GM18505 (cell line): Measurements from ENCODE around the gene TCN2.
"Not testable (repeated sequence)": the region's sequence is repeated elsewhere in the genome, so short reads cannot be mapped to it uniquely, and the experiment has no call there.

Experiments used
- ATAC-seq: cut with Tn5 transposase; IDR thresholded peaks from one replicate; pipeline ENCODE4 v1.9.1; 2021; ENCODE audit not compliant: unreplicated experiment
- POLR2A ChIP-seq: IDR thresholded peaks from 4 replicates; pipeline ENCODE4 v1.6.1; 2011; ENCODE audit warnings: borderline replicate concordance; ENCODE audit not compliant: insufficient read depth, insufficient read length; ENCODE audit errors: extremely low read depth

Gene TCN2

GRCh38 chr22:30591191-30591587, 15.8 kb upstream of the TCN2 start:
- no peak for ATAC-seq
- no peak for TF ChIP-seq POLR2A

GRCh38 chr22:30591588-30592359, 15.2 kb upstream of the TCN2 start, which contains the start of gene PES1:
PES1 (minus strand) TSS chr22:30591910; CDS start chr22:30591833, 77 bp downstream.
- peak; percentile 74 for TF ChIP-seq POLR2A
- peak; percentile 92 for ATAC-seq

- not testable (repeated sequence) for ATAC-seq
Observed at GRCh38 chr22:30592360-30592713, 14.6 kb upstream of the TCN2 start.

- TF ChIP-seq POLR2A: no peak
- ATAC-seq: no peak
Observed at GRCh38 chr22:30596199-30596598, 10.8 kb upstream of the TCN2 start.

GRCh38 chr22:30596886-30597285, 10.1 kb upstream of the TCN2 start:
- TF ChIP-seq POLR2A: no peak
- no peak for ATAC-seq

GRCh38 chr22:30598986-30599385, 8.0 kb upstream of the TCN2 start:
- ATAC-seq: no peak
- no peak for TF ChIP-seq POLR2A

- ATAC-seq: no peak
- no peak for TF ChIP-seq POLR2A
Observed at GRCh38 chr22:30600921-30601320, 6.1 kb upstream of the TCN2 start.

- ATAC-seq: no peak
Observed at GRCh38 chr22:30601464-30601863, 5.5 kb upstream of the TCN2 start.

GRCh38 chr22:30602049-30602448, 4.9 kb upstream of the TCN2 start:
- TF ChIP-seq POLR2A: no peak
- ATAC-seq: no peak

More at GRCh38 chr22:30601464-30601863, 5.5 kb upstream of the TCN2 start:
- TF ChIP-seq POLR2A: no peak

- no peak for TF ChIP-seq POLR2A
Observed at GRCh38 chr22:30603801-30604200, 3.2 kb upstream of the TCN2 start.

GRCh38 chr22:30604723-30605122, 2.3 kb upstream of the TCN2 start:
- TF ChIP-seq POLR2A: no peak
- no peak for ATAC-seq

More at GRCh38 chr22:30603801-30604200, 3.2 kb upstream of the TCN2 start:
- ATAC-seq: no peak

- no peak for ATAC-seq
- TF ChIP-seq POLR2A: no peak
Observed at GRCh38 chr22:30605449-30606110, 1.4 kb upstream of the TCN2 start.

- no peak for TF ChIP-seq POLR2A
- no peak for ATAC-seq
Observed at GRCh38 chr22:30607300-30607930, 441 bp downstream of the TCN2 start.

GRCh38 chr22:30607939-30608338, 965 bp downstream of the TCN2 start:
- ATAC-seq: no peak
- no peak for TF ChIP-seq POLR2A
